Right lobe of liver (tissue), 4 donors: ENCODE measurements around the gene SUPT5H.

Source experiments
- CTCF ChIP-seq, 4 donors: fragments of 200-600 bp in 3 of 4; fragments of 450-650 bp in 1 of 4; IDR thresholded peaks; one replicate each; pipeline versions ENCODE4 v1.5.1 to v1.8.0; 2016 to 2022; ENCODE audit warnings: antibody characterized with exemption in 4 of 4, mild to moderate bottlenecking in 2 of 4
- POLR2A ChIP-seq: fragments of 450-650 bp; IDR thresholded peaks from one replicate; pipeline ENCODE4 v1.6.1; 2017; ENCODE audit warnings: antibody characterized with exemption, mild to moderate bottlenecking
- donor health status: DM: no; HTN: no; CAD: no.
- donor health status: DM: no; HTN: no; CAD: no.
- donor health status: DM: no; HTN: yes; CAD: no.

GRCh38 chr19:39405261-39405957 is 40.0 kb upstream of the SUPT5H start:
- TF ChIP-seq CTCF (IDR thresholded peaks at IDR 0.05) (no peak), POLR2A (no peak)
